ENCODE data around the gene EXTL1.

DNA sequence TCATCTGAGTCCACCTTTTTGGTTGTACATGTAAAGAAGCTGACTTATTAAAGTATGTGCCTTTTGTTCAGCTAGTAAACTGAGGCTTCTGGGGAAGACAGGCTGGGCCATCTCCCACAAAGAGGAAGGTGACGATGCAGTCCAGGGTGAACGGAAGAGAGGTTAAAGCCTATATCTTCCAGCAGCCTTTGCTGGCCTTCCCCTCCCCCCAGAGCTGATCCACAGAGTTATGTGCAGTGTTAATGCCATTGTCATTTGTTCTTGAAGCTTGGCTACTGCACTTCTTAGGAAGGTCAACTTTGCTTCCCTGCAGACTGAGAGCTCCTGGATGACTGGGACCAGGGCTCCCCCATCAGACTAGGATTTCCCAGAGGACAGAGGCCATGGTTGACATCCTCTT lies 22.2 kb downstream of the EXTL1 start:
- TF ChIP-seq CTCF (IDR thresholded peaks at IDR 0.05) (no peak), POLR2AphosphoS5 (IDR thresholded peaks at IDR 0.05) (no peak)
